Upper lobe of left lung (tissue), 4 donors: Measurements from ENCODE around the gene ARAP1.

ENCODE experiments used
- CTCF ChIP-seq, 6 experiments: fragments of 450-650 bp in 4 of 6; fragments of 200-600 bp in 2 of 6; sonication (generic) in 2 of 6; IDR thresholded peaks; one replicate each; pipeline ENCODE4 v1.5.1; 2016 to 2019; ENCODE audit warnings: antibody characterized with exemption in 6 of 6
- EP300 ChIP-seq, 4 donors: sonication (generic); formaldehyde crosslinking; IDR thresholded peaks; one replicate each; pipeline ENCODE4 v1.5.1; 2017; ENCODE audit warnings: antibody characterized with exemption in 4 of 4, control low read depth in 2 of 4
- POLR2AphosphoS5 ChIP-seq, 2 donors: sonication (generic); formaldehyde crosslinking; IDR thresholded peaks; one replicate each; pipeline ENCODE4 v1.5.1; 2017; ENCODE audit warnings: antibody characterized with exemption in 2 of 2

GRCh38 chr11:72781063-72781312, 28.8 kb upstream of the ARAP1 start:
- no peak for TF ChIP-seq CTCF (IDR thresholded peaks at IDR 0.05)
- no peak for TF ChIP-seq POLR2AphosphoS5 (IDR thresholded peaks at IDR 0.05)
- TF ChIP-seq EP300 (IDR thresholded peaks at IDR 0.05) = no peak
